Right lung (tissue), 5 donors: Measurements from ENCODE around the gene TBC1D8. TPM values are rescaled to one million over a fixed set of nuclear protein-coding genes. Genes with fewer than 3 reads are reported as not detected.

Experiments used
- DNase-seq, 2 donors: peaks; one replicate each; pipeline ENCODE4 v3.0.0-alpha.2; 2013
- polyA plus RNA-seq, 5 donors: library from polyadenylated mRNA; unstranded; fragments of 120-200 nt; gene quantifications; one replicate each; pipeline versions ENCODE4 v1.2.1 to v1.2.3, GENCODE V29; 2013; ENCODE audit warnings: inconsistent platforms in 1 of 5, low replicate concordance in 1 of 5; ENCODE audit not compliant: insufficient read length in 5 of 5, insufficient read depth in 1 of 5

Gene TBC1D8
- polyA plus RNA-seq, 5 donors: 24.8 to 34.6 (median 27.4) TPM

DNA sequence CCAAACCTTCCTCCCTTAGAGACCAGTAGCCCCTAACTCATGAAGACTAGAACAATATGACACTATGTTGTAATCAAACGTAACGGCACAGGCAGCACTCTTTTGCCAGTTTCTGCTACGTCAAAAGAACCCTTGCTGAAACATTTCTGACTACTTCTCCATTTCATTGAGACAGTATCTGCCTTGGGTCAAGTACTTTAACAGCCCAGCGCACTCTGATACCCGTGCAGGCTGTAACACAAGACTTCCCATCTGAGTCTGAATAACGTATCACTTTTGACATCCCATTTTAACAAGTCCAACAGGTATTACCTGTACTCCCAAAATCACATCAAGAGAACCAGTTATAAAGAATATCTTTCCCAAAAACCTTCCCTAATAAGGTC, 38.4 kb downstream of the TBC1D8 start:
- no peak for DNase-seq

GRCh38 chr2:101111917-101112771, 39.0 kb downstream of the TBC1D8 start:
- no peak for DNase-seq

GRCh38 chr2:101111262-101111838, 39.8 kb downstream of the TBC1D8 start:
- no peak for DNase-seq

GRCh38 chr2:101109451-101110118, 41.6 kb downstream of the TBC1D8 start:
- DNase-seq: no peak

GRCh38 chr2:101108357-101108756, 42.8 kb downstream of the TBC1D8 start:
- DNase-seq: no peak

DNA sequence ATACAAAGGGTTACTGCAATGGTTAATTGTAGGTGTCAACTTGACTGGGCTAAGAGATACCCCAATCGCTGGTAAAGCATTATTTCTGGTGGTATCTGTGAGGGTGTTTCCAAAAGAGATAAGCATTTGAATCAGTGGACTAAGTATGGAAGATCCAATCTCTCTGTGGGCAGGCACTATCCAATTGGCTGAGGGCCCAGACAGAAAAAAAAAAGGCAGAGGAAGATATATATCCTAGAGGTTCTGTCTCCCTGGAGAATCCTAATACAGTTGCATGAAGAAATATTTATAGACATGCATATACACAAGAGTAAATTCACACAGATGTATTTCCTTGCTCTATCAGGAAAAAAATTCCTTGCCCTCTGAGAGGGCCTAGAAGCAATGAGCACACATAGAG, 43.9 kb downstream of the TBC1D8 start:
- no peak for DNase-seq

GRCh38 chr2:101106453-101107181, 44.6 kb downstream of the TBC1D8 start:
- no peak for DNase-seq

GRCh38 chr2:101105654-101106053, 45.5 kb downstream of the TBC1D8 start:
- DNase-seq: no peak

- no peak for DNase-seq
Observed at GRCh38 chr2:101097638-101098037, 53.5 kb downstream of the TBC1D8 start.

GRCh38 chr2:101096619-101097142, 54.5 kb downstream of the TBC1D8 start:
- DNase-seq: no peak

DNA sequence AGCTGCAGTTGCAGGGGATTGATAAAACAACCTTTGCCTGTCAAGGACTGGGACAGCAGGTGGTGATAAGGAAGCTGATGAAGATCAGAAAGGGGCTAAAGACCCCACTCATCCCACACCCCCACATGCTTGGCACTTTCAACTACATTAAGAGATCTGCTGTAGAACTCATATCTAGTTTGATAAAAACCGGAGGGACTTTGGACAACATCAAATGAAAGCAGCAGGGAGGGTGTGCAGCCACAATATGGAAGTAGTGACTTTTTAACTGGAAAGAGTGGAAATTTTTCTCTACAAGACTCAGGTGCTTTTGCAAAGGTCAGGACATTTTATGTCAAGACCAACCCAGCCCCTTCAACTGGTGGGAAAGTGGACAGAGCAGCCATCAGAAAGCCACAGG, 56.8 kb downstream of the TBC1D8 start:
- no peak for DNase-seq

DNA sequence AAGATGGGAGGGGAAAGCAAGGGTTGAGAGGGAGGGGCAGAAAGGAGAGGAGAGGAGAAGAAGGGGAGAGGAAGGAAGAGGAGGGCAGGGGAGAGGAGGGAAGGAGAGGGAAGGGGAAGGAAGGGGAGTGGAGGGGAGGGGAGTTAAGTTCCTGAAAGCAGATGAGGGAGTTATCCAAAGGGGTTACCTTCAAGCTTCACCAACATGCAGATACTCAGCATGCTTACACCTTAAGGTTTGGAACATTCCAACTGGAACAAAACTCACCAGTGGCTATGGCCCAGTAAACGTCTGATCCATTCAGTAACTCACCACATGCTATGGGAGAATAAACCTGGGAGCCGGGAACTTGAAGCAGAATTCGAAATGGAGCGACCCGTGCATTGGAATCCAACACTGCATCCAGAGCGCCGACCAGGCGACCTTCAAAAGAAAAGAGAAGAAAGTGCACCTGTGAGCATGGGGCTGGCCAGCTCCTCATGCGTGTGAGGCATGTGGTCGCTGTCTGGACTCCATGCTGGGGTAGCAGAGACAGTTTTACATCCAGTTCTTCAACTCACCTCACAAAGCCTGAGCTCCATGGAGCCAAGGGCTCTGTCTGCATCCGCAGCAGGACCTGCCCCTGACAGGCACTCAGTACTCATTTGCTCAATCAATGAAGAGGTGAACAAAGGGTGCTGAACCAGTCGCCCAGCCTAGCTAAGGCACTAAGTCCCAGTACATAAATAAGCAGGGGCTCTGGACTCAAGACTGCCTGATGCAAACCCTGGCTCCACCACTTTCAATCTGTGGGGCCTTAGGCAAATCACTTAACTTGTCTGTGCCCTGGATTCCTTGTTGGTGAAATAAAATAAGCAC, 61.0 kb downstream of the TBC1D8 start:
- DNase-seq: no peak

GRCh38 chr2:101089419-101089818, 61.8 kb downstream of the TBC1D8 start:
- DNase-seq: no peak

DNA sequence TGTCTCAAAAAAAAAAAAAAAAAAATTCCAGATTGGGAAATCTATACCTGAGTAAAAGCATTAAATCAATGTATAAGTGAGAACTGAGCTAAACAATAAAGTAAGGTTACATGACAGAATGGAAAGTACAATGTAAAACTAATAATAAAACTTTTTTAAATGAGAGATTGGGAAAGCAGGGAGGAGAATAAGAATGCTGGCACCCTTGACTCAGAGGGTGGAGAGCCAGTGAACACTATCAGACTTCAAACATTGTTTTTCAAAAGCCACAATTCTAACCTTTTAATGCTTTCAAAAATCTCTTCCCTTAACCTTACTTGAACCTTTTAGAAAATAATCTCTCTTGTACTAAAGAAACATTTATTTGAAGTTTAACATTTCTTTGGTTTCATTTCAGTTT, 63.5 kb downstream of the TBC1D8 start:
- no peak for DNase-seq

DNA sequence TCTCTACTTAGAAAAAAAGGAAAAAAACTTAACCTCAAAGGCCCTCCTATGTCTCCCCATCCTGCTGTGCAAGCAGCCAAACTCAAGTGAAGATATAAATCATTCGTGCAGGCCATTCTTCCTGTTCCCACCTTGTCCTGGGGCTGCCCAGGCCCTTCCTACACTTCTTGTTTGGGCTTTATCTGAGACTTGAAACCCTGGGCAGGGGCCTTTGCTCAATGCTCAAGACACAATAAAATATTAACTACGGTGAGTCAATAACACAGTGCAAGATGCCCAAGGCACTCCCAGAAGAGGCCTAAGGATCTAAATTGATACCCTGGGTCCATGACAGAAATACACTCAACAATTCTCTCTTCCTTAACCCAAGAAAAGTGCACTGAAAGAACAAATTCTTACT, 67.6 kb downstream of the TBC1D8 start:
- no peak for DNase-seq

- DNase-seq: no peak
Observed at GRCh38 chr2:101082998-101083397, 68.2 kb downstream of the TBC1D8 start.

- DNase-seq: no peak
Observed at GRCh38 chr2:101081375-101081907, 69.7 kb downstream of the TBC1D8 start.

- no peak for DNase-seq
Observed at GRCh38 chr2:101080211-101081068, 70.7 kb downstream of the TBC1D8 start.

- no peak for DNase-seq
Observed at GRCh38 chr2:101076581-101076980, 74.6 kb downstream of the TBC1D8 start.
